Endothelial cell of umbilical vein (primary cell): ENCODE measurements around the gene CLEC4D. TPM values are rescaled to one million over a fixed set of nuclear protein-coding genes. Genes with fewer than 3 reads are reported as not detected.

Experiments used
- BruUV-seq: library from RNA; stranded (reverse); fragments of 400-500 nt; replicated peaks from 2 replicates; lab custom pipeline; 2021; lab: Mats Ljungman, UMichigan
- CTCF ChIA-PET: fragments of 300-600, 350-600 bp; sonication (Branson Sonifier 250); formaldehyde crosslinking; loops from one replicate; lab custom pipeline; 2021; ENCODE audit warnings: antibody characterized with exemption, inconsistent platforms; lab: Charles Lee
- POLR2A ChIA-PET: fragments of 300-600, 350-600 bp; sonication (Branson Sonifier 250); formaldehyde crosslinking; loops from one replicate; lab custom pipeline; 2021; ENCODE audit warnings: antibody characterized with exemption, inconsistent platforms; lab: Charles Lee
- DNase-seq: peaks from one replicate; pipeline ENCODE4 v3.0.0-alpha.2; 2011; ENCODE audit warnings: low read depth, low spot score
- FAIRE-seq: peaks from 2 replicates; lab custom pipeline; 2011; peaks lifted over from hg19 to GRCh38; lab: Jason Lieb, UNC
- H2AFZ ChIP-seq: 2 replicates; pipeline ENCODE4 v1.6.0; 2012; ENCODE audit warnings: low read depth, low read length, control low read depth, inconsistent platforms
- H3K27ac ChIP-seq: 2 replicates; pipeline ENCODE4 v1.5.1; 2011; ENCODE audit warnings: low read depth, mild to moderate bottlenecking, control low read depth, low read length, moderate library complexity; ENCODE audit not compliant: insufficient read depth
- H3K27me3 ChIP-seq, 2 experiments: 2 replicates each; pipeline versions ENCODE4 v1.6.0 to v1.6.1; 2011; ENCODE audit warnings: low read length in 2 of 2, mixed read lengths in 1 of 2; ENCODE audit not compliant: control insufficient read depth in 2 of 2, insufficient read depth in 2 of 2
- H3K36me3 ChIP-seq, 2 experiments: 2 replicates in 1 of 2; 3 replicates in 1 of 2; pipeline ENCODE4 v1.5.1; 2011; ENCODE audit warnings: low read length in 2 of 2, mild to moderate bottlenecking in 1 of 2, moderate library complexity in 1 of 2; ENCODE audit not compliant: control insufficient read depth in 2 of 2, insufficient read depth in 2 of 2; ENCODE audit errors: extremely low read depth in 1 of 2
- H3K4me1 ChIP-seq: 3 replicates; pipeline ENCODE4 v1.5.1; 2011; ENCODE audit warnings: mild to moderate bottlenecking, low read length; ENCODE audit not compliant: control insufficient read depth, insufficient read depth; ENCODE audit errors: extremely low read depth
- H3K4me2 ChIP-seq: 2 replicates; pipeline ENCODE4 v1.6.1; 2011; ENCODE audit warnings: low read length, control low read depth, mixed read lengths; ENCODE audit not compliant: insufficient read depth
- H3K4me3 ChIP-seq, 3 experiments: fragments of 200-600 bp in 1 of 3; sonication (generic), shearing (Covaris generic) in 1 of 3; replicated peaks in 1 of 3; 2 replicates each; pipeline ENCODE4 v1.5.1; 2011 to 2016; ENCODE audit warnings: control low read depth in 3 of 3, low read length in 3 of 3, mild to moderate bottlenecking in 2 of 3, inconsistent platforms in 1 of 3, low read depth in 1 of 3, moderate library complexity in 1 of 3; ENCODE audit not compliant: insufficient read depth in 1 of 3
- H3K79me2 ChIP-seq: 2 replicates; pipeline ENCODE4 v1.6.0; 2012; ENCODE audit warnings: low read length, inconsistent platforms; ENCODE audit not compliant: control insufficient read depth, insufficient read depth
- H3K9ac ChIP-seq: replicated peaks from 2 replicates; pipeline ENCODE3; 2011; ENCODE audit warnings: low read length, control low read depth; ENCODE audit not compliant: insufficient read depth; ENCODE audit errors: extremely low read depth
- H3K9me1 ChIP-seq: replicated peaks from 3 replicates; pipeline ENCODE4 v1.6.0; 2011; ENCODE audit warnings: mild to moderate bottlenecking, low read length; ENCODE audit not compliant: control insufficient read depth, insufficient read depth; ENCODE audit errors: extremely low read depth
- H3K9me3 ChIP-seq: replicated peaks from 2 replicates; pipeline ENCODE4 v1.5.1; 2012; ENCODE audit warnings: low read length, inconsistent platforms; ENCODE audit not compliant: control insufficient read depth, insufficient read depth
- H4K20me1 ChIP-seq: replicated peaks from 2 replicates; pipeline ENCODE3; 2011; ENCODE audit warnings: mild to moderate bottlenecking, low read length; ENCODE audit not compliant: control insufficient read depth, insufficient read depth; ENCODE audit errors: extremely low read depth
- EZH2 ChIP-seq: IDR thresholded peaks from 2 replicates; pipeline ENCODE4 v1.6.1; 2012; ENCODE audit warnings: borderline replicate concordance, low read depth, mild to moderate bottlenecking, moderate library complexity, low read length, inconsistent platforms; ENCODE audit not compliant: severe bottlenecking
- FOS ChIP-seq: IDR thresholded peaks from 2 replicates; pipeline ENCODE4 v1.6.1; 2011; ENCODE audit warnings: mild to moderate bottlenecking, low read length, moderate library complexity, borderline replicate concordance; ENCODE audit not compliant: insufficient read depth
- GATA2 ChIP-seq: IDR thresholded peaks from 2 replicates; pipeline ENCODE4 v1.7.0; 2011; ENCODE audit warnings: low read depth, mild to moderate bottlenecking, moderate library complexity, mixed read lengths, low read length; ENCODE audit not compliant: insufficient read length, insufficient read depth
- JUN ChIP-seq: IDR thresholded peaks from 2 replicates; pipeline ENCODE4 v1.6.1; 2011; ENCODE audit warnings: borderline replicate concordance, low read depth; ENCODE audit not compliant: insufficient read length, insufficient read depth
- MYC ChIP-seq: IDR thresholded peaks from one replicate; pipeline ENCODE4 v1.6.1; 2011; ENCODE audit warnings: mild to moderate bottlenecking, low read depth, low read length
- POLR2A ChIP-seq: IDR thresholded peaks from 2 replicates; pipeline ENCODE4 v1.6.1; 2012; ENCODE audit warnings: low read depth, mild to moderate bottlenecking, control low read depth, low read length
- POLR2AphosphoS5 ChIP-seq: IDR thresholded peaks from 2 replicates; pipeline ENCODE4 v1.6.1; 2012; ENCODE audit warnings: low read depth, mild to moderate bottlenecking, control low read depth, low read length, moderate library complexity; ENCODE audit not compliant: insufficient read depth
- dilution Hi-C: fragments of 300-500 bp; cut with MboI; formaldehyde crosslinking; loops from one replicate; pipeline ENCODE4 v1.15.0; 2019; ENCODE audit warnings: low sequenced_read_pairs; ENCODE audit not compliant: extremely low pct_ligation_motif_present
- intact Hi-C: fragments of 100-400 bp; cut with micrococcal nuclease; formaldehyde crosslinking; loops from one replicate; pipeline ENCODE4 v1.10.0; 2022
- polyA plus RNA-seq, 4 experiments: library from polyadenylated mRNA; depleted of rRNA in 3 of 4; stranded (reverse) in 3 of 4; unstranded in 1 of 4; fragments of >200 nt; gene quantifications; 2 replicates each; pipeline versions ENCODE4 v1.2.1 to v1.2.3, GENCODE V29; 2011 to 2012; ENCODE audit warnings: missing spikeins in 1 of 4
- total RNA-seq: library from RNA; stranded (reverse); gene quantifications from 2 replicates; pipeline ENCODE4 v1.2.3, GENCODE V29; 2021
- TF ChIP-seq, protein P1 (sequence below): IDR thresholded peaks from 2 replicates; pipeline ENCODE4 v1.6.1; 2011; ENCODE audit not compliant: insufficient read depth, insufficient read length
- TF ChIP-seq, protein P2 (sequence below), 2 donors: IDR thresholded peaks; 1 replicate in 1 of 2; 2 replicates in 1 of 2; pipeline ENCODE4 v1.5.1; 2011; ENCODE audit warnings: low read length in 2 of 2, mild to moderate bottlenecking in 2 of 2, moderate library complexity in 2 of 2, control low read depth in 1 of 2, inconsistent platforms in 1 of 2, low read depth in 1 of 2; ENCODE audit not compliant: insufficient read depth in 1 of 2; ENCODE audit errors: extremely low read depth in 1 of 2

CLEC4D gene
- total and polyA plus RNA-seq, 2 donors (not counting 3 experiments of a cell fraction or from before 2014, with no cell fraction given) = not detected

DNA sequence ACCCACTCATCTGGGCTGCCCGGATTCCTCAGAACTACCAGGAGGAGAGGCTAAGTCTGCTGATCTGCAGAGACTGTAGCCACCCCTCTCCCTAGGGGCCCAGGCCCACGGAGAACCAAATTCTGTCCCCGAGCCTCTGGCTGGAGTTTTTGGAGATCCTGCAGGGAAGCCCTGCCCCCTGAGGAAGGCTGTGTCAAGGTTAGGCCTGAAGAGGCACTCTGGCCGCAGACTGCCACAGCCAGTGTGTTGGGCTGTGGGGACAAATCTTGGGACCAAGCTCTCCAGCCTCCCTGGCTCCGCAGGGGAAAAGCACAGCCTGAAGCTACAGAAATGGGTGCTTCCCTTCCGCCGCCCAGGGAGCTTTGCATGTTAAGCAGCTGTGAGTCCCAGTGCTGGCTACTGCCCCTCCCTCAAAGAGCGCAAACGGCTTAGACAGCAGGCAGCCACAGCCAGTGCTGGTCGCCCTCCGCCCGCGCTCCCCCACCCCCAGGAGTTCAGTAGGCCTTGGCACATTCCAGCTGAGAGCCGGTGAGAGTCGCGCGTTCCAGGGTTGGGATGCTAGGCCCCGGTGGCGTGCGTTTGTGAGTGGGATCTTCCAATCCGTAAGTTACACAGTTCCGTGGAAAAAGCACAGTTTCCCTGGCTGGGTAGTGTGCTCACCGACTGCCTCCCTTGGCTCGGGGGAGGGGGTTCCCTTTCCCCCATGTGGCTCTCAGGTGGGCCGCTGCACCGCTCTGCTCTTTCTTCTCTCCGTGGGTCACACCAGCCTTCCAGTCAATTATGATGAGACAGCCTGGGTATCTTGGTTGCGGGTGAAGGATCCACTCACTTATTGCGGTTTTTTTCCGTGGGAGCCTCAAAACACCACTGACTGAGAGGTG is 14.2 kb downstream of the CLEC4D start:
- dilution Hi-C loops = no loop called here

DNA sequence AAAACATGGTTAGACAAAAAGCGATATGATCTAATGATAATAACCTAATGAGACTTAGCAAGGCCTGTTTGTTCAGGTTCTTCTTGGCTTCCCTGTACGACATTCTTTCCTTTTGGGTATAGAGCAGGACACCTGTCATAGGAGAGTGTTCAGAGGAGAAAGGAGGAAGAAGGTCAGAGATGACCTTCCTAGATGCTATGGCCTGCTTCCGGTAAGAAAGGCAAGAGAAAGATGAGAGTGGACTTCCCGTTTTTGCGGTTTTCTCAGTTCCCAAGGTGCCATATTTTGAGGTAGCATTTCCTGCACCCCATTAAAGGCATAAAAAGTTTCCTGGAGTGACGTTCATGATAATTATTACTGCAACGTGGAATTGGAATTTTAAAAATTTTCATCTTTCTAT is 18.7 kb downstream of the CLEC4D start:
- Histone ChIP-seq H3K36me3 (no peaks in the 10 kb centered on the region), H3K4me3 (no peak overlapping the region), H3K4me1 (no peaks in the 10 kb centered on the region), H3K27me3 (peaks cover 3 to 10% of the 10 kb centered on the region in 2 experiments), H3K9ac (no peak overlapping the region), H3K9me3 (no peaks in the 10 kb centered on the region), H3K4me2 (no peak overlapping the region), H3K27ac (no peak overlapping the region), H4K20me1 (no peaks in the 10 kb centered on the region), H3K9me1 (no peaks in the 10 kb centered on the region), H3K79me2 (no peaks in the 10 kb centered on the region), H2AFZ (no peak overlapping the region)
- ChIA-PET CTCF (no interaction called here), POLR2A (no interaction called here)
- dilution Hi-C loops (no loop called here), intact Hi-C loops (no loop called here)
- BruUV-seq = no TSS peak
- DNase-seq (no peak), FAIRE-seq (no peak)
- no peak for TF ChIP-seq MYC
- no peak for TF ChIP-seq FOS
- TF ChIP-seq, protein P1, sequence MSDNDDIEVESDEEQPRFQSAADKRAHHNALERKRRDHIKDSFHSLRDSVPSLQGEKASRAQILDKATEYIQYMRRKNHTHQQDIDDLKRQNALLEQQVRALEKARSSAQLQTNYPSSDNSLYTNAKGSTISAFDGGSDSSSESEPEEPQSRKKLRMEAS = no peak
- no peak for TF ChIP-seq EZH2
- no peak for TF ChIP-seq POLR2AphosphoS5
- no peak for TF ChIP-seq GATA2
- TF ChIP-seq JUN = no peak
- TF ChIP-seq POLR2A = no peak
- TF ChIP-seq, protein P2, sequence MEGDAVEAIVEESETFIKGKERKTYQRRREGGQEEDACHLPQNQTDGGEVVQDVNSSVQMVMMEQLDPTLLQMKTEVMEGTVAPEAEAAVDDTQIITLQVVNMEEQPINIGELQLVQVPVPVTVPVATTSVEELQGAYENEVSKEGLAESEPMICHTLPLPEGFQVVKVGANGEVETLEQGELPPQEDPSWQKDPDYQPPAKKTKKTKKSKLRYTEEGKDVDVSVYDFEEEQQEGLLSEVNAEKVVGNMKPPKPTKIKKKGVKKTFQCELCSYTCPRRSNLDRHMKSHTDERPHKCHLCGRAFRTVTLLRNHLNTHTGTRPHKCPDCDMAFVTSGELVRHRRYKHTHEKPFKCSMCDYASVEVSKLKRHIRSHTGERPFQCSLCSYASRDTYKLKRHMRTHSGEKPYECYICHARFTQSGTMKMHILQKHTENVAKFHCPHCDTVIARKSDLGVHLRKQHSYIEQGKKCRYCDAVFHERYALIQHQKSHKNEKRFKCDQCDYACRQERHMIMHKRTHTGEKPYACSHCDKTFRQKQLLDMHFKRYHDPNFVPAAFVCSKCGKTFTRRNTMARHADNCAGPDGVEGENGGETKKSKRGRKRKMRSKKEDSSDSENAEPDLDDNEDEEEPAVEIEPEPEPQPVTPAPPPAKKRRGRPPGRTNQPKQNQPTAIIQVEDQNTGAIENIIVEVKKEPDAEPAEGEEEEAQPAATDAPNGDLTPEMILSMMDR (IDR thresholded peaks at IDR 0.05; ENCODE audit: extremely low read depth in 1 of 2, insufficient read depth in 1 of 2, low read depth in 1 of 2, low read length in 2 of 2) = no peak

More for the DNA sequence above, 14.2 kb downstream of the CLEC4D start:
- Histone ChIP-seq H3K4me3 (no peak overlapping the region), H3K9ac (no peak overlapping the region), H3K27me3 (no peaks in the 10 kb centered on the region), H4K20me1 (no peaks in the 10 kb centered on the region), H3K79me2 (no peaks in the 10 kb centered on the region), H3K36me3 (no peaks in the 10 kb centered on the region), H3K4me1 (no peaks in the 10 kb centered on the region), H2AFZ (no peak overlapping the region), H3K9me1 (no peaks in the 10 kb centered on the region), H3K9me3 (no peaks in the 10 kb centered on the region), H3K4me2 (no peak overlapping the region), H3K27ac (no peak overlapping the region)
- intact Hi-C loops = no loop called here
- no peak for FAIRE-seq
- no peak for DNase-seq
- ChIA-PET POLR2A (no interaction called here), CTCF (interaction anchor here (1.2 kb wide), 1 partner anchor 15 kb away, joined by 3 read pairs; no protein-coding TSS in a partner anchor)
- TF ChIP-seq MYC (no peak), EZH2 (no peak), GATA2 (no peak), POLR2AphosphoS5 (no peak), FOS (no peak), POLR2A (no peak), JUN (no peak)
- TF ChIP-seq, protein P1 = no peak
- no TSS peak for BruUV-seq
